ENCODE data around the gene KIFC1.

Gene KIFC1

GRCh38 chr6:33455051-33455450 is 63.4 kb downstream of the KIFC1 start:
- H3K27me3 ChIP-seq (ENCODE audit: insufficient read depth, low read depth), result no peaks in the 10 kb centered on the region
- no peaks in the 10 kb centered on the region for H3K4me1 ChIP-seq (ENCODE audit: low read depth, poor library complexity, severe bottlenecking)
- peak overlapping the region; percentile 47; the same call in 1 of the 2 replicates for H3K9ac ChIP-seq
- no peak for TF ChIP-seq CTCF (conservative IDR thresholded peaks at IDR 0.05; ENCODE audit: low read depth, low read length)
- peak overlapping the region; percentile 89 for H3K4me2 ChIP-seq
- H3K27ac ChIP-seq, result no peak overlapping the region
- H4K20me1 ChIP-seq (ENCODE audit: insufficient read depth), result no peaks in the 10 kb centered on the region
- no peaks in the 10 kb centered on the region for H3K36me3 ChIP-seq (ENCODE audit: insufficient read depth)
- H3K79me2 ChIP-seq (ENCODE audit: insufficient read depth, low read depth), result peaks cover 9% of the 10 kb centered on the region; the same call in 1 of the 2 replicates
- peak overlapping the region; percentile 34 for H3K4me3 ChIP-seq (IDR thresholded peaks at IDR 0.05; ENCODE audit: insufficient read depth, low read depth, low read length)
- H2AFZ ChIP-seq (ENCODE audit: low read depth), result peak overlapping the region; percentile 48; the same call in 1 of the 2 replicates

- no peak overlapping the region for H3K4me3 ChIP-seq (IDR thresholded peaks at IDR 0.05; ENCODE audit: insufficient read depth, low read depth, low read length)
- no peak overlapping the region for H3K9ac ChIP-seq
- H3K79me2 ChIP-seq (ENCODE audit: insufficient read depth, low read depth), result peaks cover 9% of the 10 kb centered on the region; the same call in 1 of the 2 replicates
- H4K20me1 ChIP-seq (ENCODE audit: insufficient read depth), result no peaks in the 10 kb centered on the region
- H3K36me3 ChIP-seq (ENCODE audit: insufficient read depth), result no peaks in the 10 kb centered on the region
- no peak for TF ChIP-seq CTCF (conservative IDR thresholded peaks at IDR 0.05; ENCODE audit: low read depth, low read length)
- H3K4me2 ChIP-seq, result no peak overlapping the region
- H2AFZ ChIP-seq (ENCODE audit: low read depth), result no peak overlapping the region
- no peaks in the 10 kb centered on the region for H3K4me1 ChIP-seq (ENCODE audit: low read depth, poor library complexity, severe bottlenecking)
- H3K27me3 ChIP-seq (ENCODE audit: insufficient read depth, low read depth), result no peaks in the 10 kb centered on the region
- no peak overlapping the region for H3K27ac ChIP-seq
Measured at GRCh38 chr6:33456156-33456555, 64.5 kb downstream of the KIFC1 start.

GRCh38 chr6:33458676-33459075 is 67.1 kb downstream of the KIFC1 start:
- Histone ChIP-seq H3K27me3 (ENCODE audit: insufficient read depth, low read depth) (no peaks in the 10 kb centered on the region), H2AFZ (ENCODE audit: low read depth) (no peak overlapping the region), H3K79me2 (ENCODE audit: insufficient read depth, low read depth) (peaks cover 9% of the 10 kb centered on the region; the same call in 1 of the 2 replicates), H3K9ac (no peak overlapping the region), H3K4me2 (no peak overlapping the region), H3K27ac (no peak overlapping the region), H3K36me3 (ENCODE audit: insufficient read depth) (no peaks in the 10 kb centered on the region), H4K20me1 (ENCODE audit: insufficient read depth) (no peaks in the 10 kb centered on the region), H3K4me3 (IDR thresholded peaks at IDR 0.05; ENCODE audit: insufficient read depth, low read depth, low read length) (no peak overlapping the region), H3K4me1 (ENCODE audit: low read depth, poor library complexity, severe bottlenecking) (no peaks in the 10 kb centered on the region)
- TF ChIP-seq CTCF (conservative IDR thresholded peaks at IDR 0.05; ENCODE audit: low read depth, low read length), result no peak

GRCh38 chr6:33459226-33459625 is 67.6 kb downstream of the KIFC1 start:
- no peak for TF ChIP-seq CTCF (conservative IDR thresholded peaks at IDR 0.05; ENCODE audit: low read depth, low read length)
- Histone ChIP-seq H3K4me3 (IDR thresholded peaks at IDR 0.05; ENCODE audit: insufficient read depth, low read depth, low read length) (no peak overlapping the region), H4K20me1 (ENCODE audit: insufficient read depth) (no peaks in the 10 kb centered on the region), H3K9ac (no peak overlapping the region), H3K27ac (no peak overlapping the region), H3K4me2 (no peak overlapping the region), H3K4me1 (ENCODE audit: low read depth, poor library complexity, severe bottlenecking) (no peaks in the 10 kb centered on the region), H3K79me2 (ENCODE audit: insufficient read depth, low read depth) (peaks cover 9% of the 10 kb centered on the region; the same call in 1 of the 2 replicates), H3K36me3 (ENCODE audit: insufficient read depth) (no peaks in the 10 kb centered on the region), H2AFZ (ENCODE audit: low read depth) (no peak overlapping the region), H3K27me3 (ENCODE audit: insufficient read depth, low read depth) (no peaks in the 10 kb centered on the region)

Data from KMS-11 (cell line).